B cell (primary cell): Measurements from ENCODE around the gene ADAMTS17. TPM values are rescaled to one million over a fixed set of nuclear protein-coding genes. Genes with fewer than 3 reads are reported as not detected.

ENCODE experiments used
- ATAC-seq: fragments of 200-7000 bp; cut with Tn5 transposase; one replicate; pipeline ENCODE4 v1.10.0; 2021; ENCODE audit warnings: low read depth, mild to moderate bottlenecking, moderate number of reproducible peaks, moderate library complexity
- CTCF ChIA-PET: fragments of 350-600 bp; sonication (Branson Sonifier 250); formaldehyde crosslinking; loops from one replicate; lab custom pipeline; 2021; ENCODE audit warnings: antibody characterized with exemption, inconsistent platforms; lab: Charles Lee
- POLR2A ChIA-PET: fragments of 350-600 bp; sonication (Branson Sonifier 250); formaldehyde crosslinking; loops from one replicate; lab custom pipeline; 2021; ENCODE audit warnings: antibody characterized with exemption; lab: Charles Lee
- DNase-seq: peaks from one replicate; pipeline ENCODE4 v3.0.0; 2013
- H2AFZ ChIP-seq: 2 replicates; pipeline ENCODE4 v1.6.1; 2012; ENCODE audit warnings: mild to moderate bottlenecking, low read depth, low read length; ENCODE audit not compliant: insufficient read depth, poor library complexity, severe bottlenecking
- H3K27ac ChIP-seq, 2 donors: 1 replicate in 1 of 2; 2 replicates in 1 of 2; pipeline ENCODE4 v1.5.1; 2012 to 2013; ENCODE audit warnings: low read length in 2 of 2, mild to moderate bottlenecking in 2 of 2, moderate library complexity in 1 of 2
- H3K27me3 ChIP-seq, 4 experiments: fragments of 200-600 bp in 1 of 4; sonication (generic) in 1 of 4; replicated peaks in 1 of 4; 1 replicate in 2 of 4; 2 replicates in 2 of 4; pipeline versions ENCODE4 v1.6.1 to v1.7.0; 2013 to 2016; ENCODE audit warnings: low read length in 3 of 4, mild to moderate bottlenecking in 2 of 4, mixed read lengths in 1 of 4, moderate library complexity in 1 of 4; ENCODE audit not compliant: insufficient read depth in 4 of 4, control insufficient read depth in 3 of 4; ENCODE audit errors: control extremely low read depth in 1 of 4
- H3K36me3 ChIP-seq, 2 experiments: replicated peaks in 1 of 2; 1 replicate in 1 of 2; 2 replicates in 1 of 2; pipeline versions ENCODE4 v1.6.1 to v1.7.1; 2013; ENCODE audit warnings: low read length in 1 of 2; ENCODE audit not compliant: insufficient read depth in 2 of 2, control insufficient read depth in 1 of 2; ENCODE audit errors: control extremely low read depth in 1 of 2, extremely low read depth in 1 of 2
- H3K4me1 ChIP-seq, 2 donors: fragments of 200-600 bp in 1 of 2; sonication (generic) in 1 of 2; 1 replicate in 1 of 2; 2 replicates in 1 of 2; pipeline versions ENCODE4 v1.5.1 to v1.6.1; 2013 to 2017; ENCODE audit warnings: low read length in 2 of 2; ENCODE audit not compliant: control insufficient read depth in 2 of 2, insufficient read depth in 2 of 2
- H3K4me2 ChIP-seq: replicated peaks from 2 replicates; pipeline ENCODE3; 2012; ENCODE audit warnings: mild to moderate bottlenecking, low read depth, low read length; ENCODE audit not compliant: poor library complexity, severe bottlenecking
- H3K4me3 ChIP-seq, 5 experiments: fragments of 200-600 bp in 1 of 5; sonication (generic) in 1 of 5; 1 replicate in 3 of 5; 2 replicates in 2 of 5; pipeline versions ENCODE4 v1.5.1 to v1.7.0; 2011 to 2016; ENCODE audit warnings: low read length in 4 of 5, mild to moderate bottlenecking in 4 of 5, low read depth in 2 of 5, control low read depth in 1 of 5, moderate library complexity in 1 of 5; ENCODE audit not compliant: insufficient read depth in 1 of 5; ENCODE audit errors: control extremely low read depth in 1 of 5, extremely low read depth in 1 of 5
- H3K79me2 ChIP-seq: fragments of 200-600 bp; sonication (generic); one replicate; pipeline ENCODE4 v1.6.0; 2016; ENCODE audit warnings: low read length; ENCODE audit not compliant: control insufficient read depth, insufficient read depth
- H3K9ac ChIP-seq: fragments of 200-600 bp; sonication (generic); 2 replicates; pipeline ENCODE4 v1.6.1; 2017; ENCODE audit warnings: mild to moderate bottlenecking, low read length, moderate library complexity
- H3K9me3 ChIP-seq, 3 donors: one replicate each; pipeline versions ENCODE4 v1.6.1 to v1.7.1; 2013; ENCODE audit warnings: low read length in 2 of 3; ENCODE audit not compliant: control insufficient read depth in 2 of 3, insufficient read depth in 1 of 3; ENCODE audit errors: control extremely low read depth in 1 of 3
- H4K20me1 ChIP-seq: 2 replicates; pipeline ENCODE4 v1.6.0; 2012; ENCODE audit warnings: mild to moderate bottlenecking, low read length; ENCODE audit not compliant: insufficient read depth, control insufficient read depth, poor library complexity, severe bottlenecking
- H3K27ac Mint-ChIP-seq: one replicate; pipeline ENCODE4 v1.8.0; 2021; ENCODE audit warnings: mixed read lengths
- H3K27me3 Mint-ChIP-seq: one replicate; pipeline ENCODE4 v1.8.0; 2021; ENCODE audit warnings: mixed read lengths
- H3K4me1 Mint-ChIP-seq: one replicate; pipeline ENCODE4 v1.8.0; 2021; ENCODE audit warnings: mixed read lengths
- H3K4me3 Mint-ChIP-seq: one replicate; pipeline ENCODE4 v1.8.0; 2021; ENCODE audit warnings: mixed read lengths
- H3K9me3 Mint-ChIP-seq: one replicate; pipeline ENCODE4 v1.8.0; 2022; ENCODE audit warnings: mixed read lengths; ENCODE audit not compliant: insufficient read depth
- EZH2 ChIP-seq: IDR thresholded peaks from 2 replicates; pipeline ENCODE4 v1.6.1; 2012; ENCODE audit warnings: borderline replicate concordance, low read depth, mild to moderate bottlenecking, moderate library complexity, low read length; ENCODE audit not compliant: insufficient read depth, poor library complexity, severe bottlenecking
- WGBS: methylation state at CpG from one replicate; pipeline ENCODE4 v1.1.5; 2013; ENCODE audit warnings: missing lambda C conversion rate; ENCODE audit not compliant: insufficient coverage; 5-methylcytosine and 5-hydroxymethylcytosine counted together
- intact Hi-C: fragments of 100-400 bp; cut with micrococcal nuclease; formaldehyde crosslinking; loops from one replicate; pipeline ENCODE4 v1.10.0; 2022
- polyA plus RNA-seq: library from polyadenylated mRNA; depleted of rRNA; stranded (reverse); fragments of >200 nt; gene quantifications from 2 replicates; pipeline ENCODE4 v1.2.3, GENCODE V29; 2012
- total RNA-seq, 2 donors: library from RNA; stranded (reverse); fragments of 120-200 nt in 1 of 2; gene quantifications; 1 replicate in 1 of 2; 2 replicates in 1 of 2; pipeline versions ENCODE4 v1.2.3 to v1.2.4, GENCODE V29; 2013 to 2022
- TF ChIP-seq, protein P1 (sequence below): fragments of 200-600 bp; IDR thresholded peaks from one replicate; pipeline ENCODE4 v1.8.0; 2022; ENCODE audit warnings: antibody characterized with exemption, mild to moderate bottlenecking

The ADAMTS17 gene
- total and polyA plus RNA-seq, 2 donors (not counting 1 experiment from before 2014, with no cell fraction given) = 0.10 TPM; not detected in 1

DNA sequence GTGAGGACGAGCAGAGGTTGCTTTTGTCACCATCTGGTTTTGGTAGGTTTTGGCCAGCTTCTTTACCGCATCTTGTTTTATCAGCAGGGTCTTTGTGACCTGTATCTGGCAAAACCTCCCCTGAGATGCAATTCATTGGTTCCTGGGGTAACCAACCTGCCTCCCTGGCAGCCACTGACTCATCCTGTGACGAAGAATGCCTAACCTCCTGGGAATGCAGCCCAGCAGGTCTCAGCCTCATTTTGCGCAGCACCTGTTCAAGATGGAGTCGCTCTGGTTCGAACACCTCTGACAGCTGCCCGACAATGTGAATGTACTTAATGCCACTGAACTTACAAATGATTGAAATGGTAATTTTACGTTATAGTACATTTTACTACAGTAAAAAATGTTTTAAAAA, 6.8 kb upstream of the ADAMTS17 start:
- H3K9ac ChIP-seq = no peak overlapping the region
- H3K9me3 ChIP-seq = peaks cover 0 to 12% (median 2%) of the 10 kb centered on the region in 3 donors
- H3K27ac ChIP-seq = no peak overlapping the region
- H3K4me1 ChIP-seq = peaks cover 0 to 8% of the 10 kb centered on the region in 2 donors
- H3K27ac Mint-ChIP-seq = no peak overlapping the region
- peaks cover 16% of the 10 kb centered on the region for H3K27me3 Mint-ChIP-seq
- TF ChIP-seq, protein P1, sequence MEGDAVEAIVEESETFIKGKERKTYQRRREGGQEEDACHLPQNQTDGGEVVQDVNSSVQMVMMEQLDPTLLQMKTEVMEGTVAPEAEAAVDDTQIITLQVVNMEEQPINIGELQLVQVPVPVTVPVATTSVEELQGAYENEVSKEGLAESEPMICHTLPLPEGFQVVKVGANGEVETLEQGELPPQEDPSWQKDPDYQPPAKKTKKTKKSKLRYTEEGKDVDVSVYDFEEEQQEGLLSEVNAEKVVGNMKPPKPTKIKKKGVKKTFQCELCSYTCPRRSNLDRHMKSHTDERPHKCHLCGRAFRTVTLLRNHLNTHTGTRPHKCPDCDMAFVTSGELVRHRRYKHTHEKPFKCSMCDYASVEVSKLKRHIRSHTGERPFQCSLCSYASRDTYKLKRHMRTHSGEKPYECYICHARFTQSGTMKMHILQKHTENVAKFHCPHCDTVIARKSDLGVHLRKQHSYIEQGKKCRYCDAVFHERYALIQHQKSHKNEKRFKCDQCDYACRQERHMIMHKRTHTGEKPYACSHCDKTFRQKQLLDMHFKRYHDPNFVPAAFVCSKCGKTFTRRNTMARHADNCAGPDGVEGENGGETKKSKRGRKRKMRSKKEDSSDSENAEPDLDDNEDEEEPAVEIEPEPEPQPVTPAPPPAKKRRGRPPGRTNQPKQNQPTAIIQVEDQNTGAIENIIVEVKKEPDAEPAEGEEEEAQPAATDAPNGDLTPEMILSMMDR = no peak
- TF ChIP-seq EZH2 = no peak
- H4K20me1 ChIP-seq = no peaks in the 10 kb centered on the region
- no peak for ATAC-seq
- intact Hi-C loops = loop anchor here (10.0 kb wide), 1 partner anchor 566 kb away; the partner anchor contains the start of gene LRRK1
- no peak overlapping the region for H2AFZ ChIP-seq
- POLR2A ChIA-PET = no interaction called here
- CTCF ChIA-PET = interaction anchor here (0.9 to 4.1 kb wide), 7 partner anchors 8 to 420 kb away, joined by 3 to 73 read pairs (median 3); no protein-coding TSS in a partner anchor
- no peak overlapping the region for H3K4me3 ChIP-seq
- H3K4me1 Mint-ChIP-seq = peaks cover 7% of the 10 kb centered on the region
- WGBS = 89% methylated on average over 6 of the region's 8 CpGs
- DNase-seq = no peak
- H3K4me3 Mint-ChIP-seq = peak overlapping the region; percentile 24
- H3K9me3 Mint-ChIP-seq = no peaks in the 10 kb centered on the region
- no peaks in the 10 kb centered on the region for H3K79me2 ChIP-seq
- peaks cover 0 to 24% (median 5%) of the 10 kb centered on the region in 4 experiments for H3K27me3 ChIP-seq
- H3K36me3 ChIP-seq = no peaks in the 10 kb centered on the region
- H3K4me2 ChIP-seq = no peak overlapping the region

DNA sequence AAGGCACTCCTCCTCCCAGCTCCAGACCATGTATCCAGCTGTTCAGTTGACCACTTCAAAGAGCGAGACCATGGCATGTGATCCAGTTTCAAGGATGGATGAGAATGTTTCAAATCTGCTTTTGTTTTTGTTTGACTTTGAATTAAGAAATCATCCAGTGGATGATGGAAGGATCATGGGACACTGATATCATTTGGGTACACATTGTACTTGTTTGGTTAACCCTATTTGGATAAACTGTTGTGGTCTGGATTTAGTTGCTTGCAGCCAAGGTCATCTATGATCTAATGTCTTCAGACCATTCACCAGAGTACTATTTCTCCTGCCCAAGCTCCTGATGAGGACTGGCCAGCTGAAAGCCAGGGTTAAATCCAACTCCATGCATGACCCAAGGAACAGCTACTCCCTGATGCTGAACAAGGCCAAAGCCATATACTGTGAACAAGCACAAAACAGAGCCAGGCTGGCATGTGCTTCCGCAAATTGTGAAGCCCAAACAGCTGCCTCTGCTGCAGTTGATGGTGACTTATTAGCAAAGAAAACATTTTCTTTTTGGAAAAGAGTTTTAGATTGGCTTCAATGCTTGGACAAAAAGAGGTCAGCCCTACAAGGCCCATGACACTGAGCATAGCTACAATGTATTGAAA, 5.2 kb upstream of the ADAMTS17 start:
- no peaks in the 10 kb centered on the region for H3K36me3 ChIP-seq
- H3K27ac Mint-ChIP-seq = no peak overlapping the region
- ATAC-seq (no peak), DNase-seq (no peak)
- peaks cover 11% of the 10 kb centered on the region for H3K4me1 Mint-ChIP-seq
- POLR2A ChIA-PET = no interaction called here
- no peaks in the 10 kb centered on the region for H4K20me1 ChIP-seq
- no peaks in the 10 kb centered on the region for H3K79me2 ChIP-seq
- intact Hi-C loops = loop anchor here (10.0 kb wide), 1 partner anchor 568 kb away; the partner anchor contains the start of gene LRRK1
- H3K27me3 ChIP-seq = peaks cover 0 to 32% (median 5%) of the 10 kb centered on the region in 4 experiments
- no peak overlapping the region for H3K4me3 ChIP-seq
- H3K9me3 Mint-ChIP-seq = no peaks in the 10 kb centered on the region
- TF ChIP-seq, protein P1 = no peak
- no peak for TF ChIP-seq EZH2
- H2AFZ ChIP-seq = no peak overlapping the region
- peaks cover 2 to 15% (median 4%) of the 10 kb centered on the region in 3 donors for H3K9me3 ChIP-seq
- CTCF ChIA-PET = interaction anchor here (1.3 kb wide), 1 partner anchor 224 kb away, joined by 4 read pairs; no protein-coding TSS in a partner anchor
- peaks cover 22% of the 10 kb centered on the region for H3K27me3 Mint-ChIP-seq
- H3K9ac ChIP-seq = no peak overlapping the region
- H3K4me1 ChIP-seq = peaks cover 0 to 11% of the 10 kb centered on the region in 2 donors
- no peak overlapping the region for H3K4me2 ChIP-seq
- 90% methylated on average over 2 of the region's 2 CpGs for WGBS
- H3K4me3 Mint-ChIP-seq = no peak overlapping the region
- H3K27ac ChIP-seq = no peak overlapping the region
